ENCODE results near the gene KIRREL3. TPM values are rescaled to one million over a fixed set of nuclear protein-coding genes. Genes with fewer than 3 reads are reported as not detected.

The KIRREL3 gene
- polyA plus RNA-seq, 1 donor (not counting 4 experiments of a cell fraction or from before 2014, with no cell fraction given): 0.04 TPM

GRCh38 chr11:126808296-126808695, 192.3 kb downstream of the KIRREL3 start:
- Histone ChIP-seq H3K79me2 (ENCODE audit: control insufficient read depth, insufficient read depth, low read length) (no peaks in the 10 kb centered on the region), H3K4me1 (ENCODE audit: control insufficient read depth, extremely low read depth, insufficient read depth, low read length) (no peaks in the 10 kb centered on the region), H3K27ac (ENCODE audit: control insufficient read depth, insufficient read depth, low read length) (no peak overlapping the region), H4K20me1 (ENCODE audit: control insufficient read depth, extremely low read depth, insufficient read depth, low read length) (no peaks in the 10 kb centered on the region), H3K4me2 (ENCODE audit: control insufficient read depth, extremely low read depth, insufficient read depth, low read depth, low read length) (no peak overlapping the region), H3K9me3 (ENCODE audit: control insufficient read depth, low read depth, low read length) (no peaks in the 10 kb centered on the region), H2AFZ (ENCODE audit: control insufficient read depth, low read length) (no peak overlapping the region), H3K9ac (ENCODE audit: control insufficient read depth, extremely low read depth, insufficient read depth, low read length) (no peak overlapping the region), H3K36me3 (ENCODE audit: control insufficient read depth in 2 of 2, extremely low read depth in 1 of 2, insufficient read depth in 2 of 2, low read length in 2 of 2) (no peaks in the 10 kb centered on the region), H3K4me3 (ENCODE audit: control insufficient read depth in 2 of 3, extremely low read depth in 1 of 3, insufficient read depth in 2 of 3, low read depth in 1 of 3, low read length in 3 of 3) (no peak overlapping the region), H3K27me3 (ENCODE audit: control insufficient read depth, extremely low read depth, insufficient read depth, low read length) (no peaks in the 10 kb centered on the region), H3K9me1 (ENCODE audit: control insufficient read depth, extremely low read depth, insufficient read depth, low read length) (no peaks in the 10 kb centered on the region)
- FAIRE-seq: no peak
- DNase-seq (ENCODE audit: low read depth, low spot score): no peak
- TF ChIP-seq, protein P1, sequence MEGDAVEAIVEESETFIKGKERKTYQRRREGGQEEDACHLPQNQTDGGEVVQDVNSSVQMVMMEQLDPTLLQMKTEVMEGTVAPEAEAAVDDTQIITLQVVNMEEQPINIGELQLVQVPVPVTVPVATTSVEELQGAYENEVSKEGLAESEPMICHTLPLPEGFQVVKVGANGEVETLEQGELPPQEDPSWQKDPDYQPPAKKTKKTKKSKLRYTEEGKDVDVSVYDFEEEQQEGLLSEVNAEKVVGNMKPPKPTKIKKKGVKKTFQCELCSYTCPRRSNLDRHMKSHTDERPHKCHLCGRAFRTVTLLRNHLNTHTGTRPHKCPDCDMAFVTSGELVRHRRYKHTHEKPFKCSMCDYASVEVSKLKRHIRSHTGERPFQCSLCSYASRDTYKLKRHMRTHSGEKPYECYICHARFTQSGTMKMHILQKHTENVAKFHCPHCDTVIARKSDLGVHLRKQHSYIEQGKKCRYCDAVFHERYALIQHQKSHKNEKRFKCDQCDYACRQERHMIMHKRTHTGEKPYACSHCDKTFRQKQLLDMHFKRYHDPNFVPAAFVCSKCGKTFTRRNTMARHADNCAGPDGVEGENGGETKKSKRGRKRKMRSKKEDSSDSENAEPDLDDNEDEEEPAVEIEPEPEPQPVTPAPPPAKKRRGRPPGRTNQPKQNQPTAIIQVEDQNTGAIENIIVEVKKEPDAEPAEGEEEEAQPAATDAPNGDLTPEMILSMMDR (optimal IDR thresholded peaks at IDR 0.05 in 1 of 3, IDR thresholded peaks at IDR 0.05 in 1 of 3, conservative IDR thresholded peaks at IDR 0.05 in 1 of 3; ENCODE audit: extremely low read depth in 1 of 3, insufficient read depth in 2 of 3, low read length in 3 of 3): no peak
- dilution Hi-C loops (cut with MboI; ENCODE audit: extremely low pct_ligation_motif_present, low sequenced_read_pairs): no loop called here

DNA sequence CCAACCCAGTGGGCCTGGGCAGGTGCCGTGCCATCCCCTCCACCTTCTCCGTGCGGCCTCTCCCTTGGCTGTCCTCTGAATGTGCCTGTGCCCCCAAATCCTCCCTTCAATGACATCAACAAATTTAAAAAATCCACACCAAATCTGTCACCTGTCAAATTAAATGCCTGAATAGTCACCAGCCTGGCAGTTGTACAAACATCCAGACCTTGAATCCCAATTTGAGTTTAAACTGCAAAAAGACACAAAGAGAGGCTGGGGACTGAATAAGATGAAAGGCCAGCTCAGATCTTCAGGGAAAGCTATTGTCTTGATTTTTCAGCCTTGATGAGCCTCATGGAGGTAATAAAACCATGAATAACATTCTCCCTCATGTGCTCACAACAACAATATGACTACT, 194.7 kb downstream of the KIRREL3 start:
- H4K20me1 ChIP-seq (ENCODE audit: control insufficient read depth, extremely low read depth, insufficient read depth, low read length): no peaks in the 10 kb centered on the region
- no peaks in the 10 kb centered on the region for H3K27me3 ChIP-seq (ENCODE audit: control insufficient read depth, extremely low read depth, insufficient read depth, low read length)
- no peak for DNase-seq (ENCODE audit: low read depth, low spot score)
- H3K9me1 ChIP-seq (ENCODE audit: control insufficient read depth, extremely low read depth, insufficient read depth, low read length): no peaks in the 10 kb centered on the region
- no peaks in the 10 kb centered on the region for H3K9me3 ChIP-seq (ENCODE audit: control insufficient read depth, low read depth, low read length)
- H3K4me3 ChIP-seq (ENCODE audit: control insufficient read depth in 2 of 3, extremely low read depth in 1 of 3, insufficient read depth in 2 of 3, low read depth in 1 of 3, low read length in 3 of 3): no peak overlapping the region
- no peak overlapping the region for H2AFZ ChIP-seq (ENCODE audit: control insufficient read depth, low read length)
- no peaks in the 10 kb centered on the region for H3K36me3 ChIP-seq (ENCODE audit: control insufficient read depth in 2 of 2, extremely low read depth in 1 of 2, insufficient read depth in 2 of 2, low read length in 2 of 2)
- FAIRE-seq: no peak
- H3K27ac ChIP-seq (ENCODE audit: control insufficient read depth, insufficient read depth, low read length): no peak overlapping the region
- H3K4me2 ChIP-seq (ENCODE audit: control insufficient read depth, extremely low read depth, insufficient read depth, low read depth, low read length): no peak overlapping the region
- no peak overlapping the region for H3K9ac ChIP-seq (ENCODE audit: control insufficient read depth, extremely low read depth, insufficient read depth, low read length)
- dilution Hi-C loops (cut with MboI; ENCODE audit: extremely low pct_ligation_motif_present, low sequenced_read_pairs): no loop called here
- TF ChIP-seq, protein P1 (optimal IDR thresholded peaks at IDR 0.05 in 1 of 3, IDR thresholded peaks at IDR 0.05 in 1 of 3, conservative IDR thresholded peaks at IDR 0.05 in 1 of 3; ENCODE audit: extremely low read depth in 1 of 3, insufficient read depth in 2 of 3, low read length in 3 of 3): no peak
- TF ChIP-seq EZH2 (IDR thresholded peaks at IDR 0.05; ENCODE audit: low read length): no peak
- no peaks in the 10 kb centered on the region for H3K4me1 ChIP-seq (ENCODE audit: control insufficient read depth, extremely low read depth, insufficient read depth, low read length)
- H3K79me2 ChIP-seq (ENCODE audit: control insufficient read depth, insufficient read depth, low read length): no peaks in the 10 kb centered on the region
